Measurements from ENCODE around the gene ARAP2. TPM values are rescaled to one million over a fixed set of nuclear protein-coding genes. Genes with fewer than 3 reads are reported as not detected.

ARAP2 gene
- polyA plus RNA-seq, 1 donor (not counting 4 experiments of a cell fraction or from before 2014, with no cell fraction given), result 9.3 TPM

DNA sequence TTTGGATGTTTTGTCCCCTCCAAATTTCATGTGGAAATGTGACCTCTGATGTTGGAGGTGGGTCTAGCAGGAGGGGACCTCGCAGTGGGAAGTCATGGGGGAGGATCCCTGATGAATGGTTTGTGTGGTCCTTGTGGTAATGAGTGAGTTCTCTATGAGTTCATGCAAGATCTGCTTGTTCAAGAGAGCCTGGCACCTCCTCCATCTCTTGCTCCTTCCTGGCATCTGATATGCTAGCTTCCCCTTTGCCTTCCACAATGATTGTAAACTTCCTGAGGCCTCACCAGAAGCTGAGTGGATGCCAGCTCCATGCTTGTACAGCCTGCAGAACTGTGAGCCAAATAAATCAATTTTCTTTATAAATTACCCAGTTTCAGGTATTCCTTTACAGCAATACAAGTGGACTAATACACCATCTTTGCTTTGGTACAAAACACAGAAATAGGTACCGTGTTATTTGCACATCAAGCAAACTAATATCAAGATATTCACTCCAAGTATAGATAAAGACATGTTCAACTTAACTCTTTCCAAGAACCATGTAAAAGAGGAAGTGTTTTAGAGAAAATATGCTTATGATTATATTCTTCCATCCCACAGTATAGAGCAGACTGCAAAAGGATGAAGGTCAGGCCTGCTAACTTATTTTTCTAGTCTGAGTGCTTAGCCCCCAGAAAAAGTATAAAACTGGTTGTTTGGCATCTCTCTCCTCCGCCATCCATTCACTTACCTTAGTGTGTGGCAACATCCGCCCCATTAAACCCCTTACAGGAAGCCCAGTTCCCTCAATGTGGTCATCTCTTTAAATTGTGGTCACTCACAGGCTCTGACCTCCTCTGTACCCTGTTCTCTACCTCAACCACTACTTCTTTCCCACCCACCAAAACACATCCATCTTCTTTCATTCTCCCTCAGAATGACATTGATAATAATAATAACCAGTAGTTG, 6.7 kb downstream of the ARAP2 start:
- H2AFZ ChIP-seq (ENCODE audit: control insufficient read depth, low read length), result no peak overlapping the region
- H3K36me3 ChIP-seq (ENCODE audit: control insufficient read depth in 2 of 2, extremely low read depth in 1 of 2, insufficient read depth in 2 of 2, low read length in 2 of 2), result peaks cover 0 to 4% of the 10 kb centered on the region in 2 experiments
- H3K9me3 ChIP-seq (ENCODE audit: control insufficient read depth, low read depth, low read length), result no peaks in the 10 kb centered on the region
- no peak overlapping the region for H3K27ac ChIP-seq (ENCODE audit: control insufficient read depth, insufficient read depth, low read length)
- no peaks in the 10 kb centered on the region for H3K27me3 ChIP-seq (ENCODE audit: control insufficient read depth, extremely low read depth, insufficient read depth, low read length)
- TF ChIP-seq CTCF (optimal IDR thresholded peaks at IDR 0.05 in 1 of 3, IDR thresholded peaks at IDR 0.05 in 1 of 3, conservative IDR thresholded peaks at IDR 0.05 in 1 of 3; ENCODE audit: extremely low read depth in 1 of 3, insufficient read depth in 2 of 3, low read length in 3 of 3) (no peak), EZH2 (IDR thresholded peaks at IDR 0.05; ENCODE audit: low read length) (no peak)
- H3K9me1 ChIP-seq (ENCODE audit: control insufficient read depth, extremely low read depth, insufficient read depth, low read length), result no peaks in the 10 kb centered on the region
- DNase-seq (ENCODE audit: low read depth, low spot score) (no peak), FAIRE-seq (no peak)
- peaks cover 78% of the 10 kb centered on the region for H3K79me2 ChIP-seq (ENCODE audit: control insufficient read depth, insufficient read depth, low read length)
- peaks cover 18% of the 10 kb centered on the region for H3K4me1 ChIP-seq (ENCODE audit: control insufficient read depth, extremely low read depth, insufficient read depth, low read length)
- no peaks in the 10 kb centered on the region for H4K20me1 ChIP-seq (ENCODE audit: control insufficient read depth, extremely low read depth, insufficient read depth, low read length)
- dilution Hi-C loops (cut with MboI; ENCODE audit: extremely low pct_ligation_motif_present, low sequenced_read_pairs), result no loop called here
- no peak overlapping the region for H3K9ac ChIP-seq (ENCODE audit: control insufficient read depth, extremely low read depth, insufficient read depth, low read length)
- no peak overlapping the region for H3K4me2 ChIP-seq (ENCODE audit: control insufficient read depth, extremely low read depth, insufficient read depth, low read depth, low read length)
- H3K4me3 ChIP-seq (ENCODE audit: control insufficient read depth in 2 of 3, extremely low read depth in 1 of 3, insufficient read depth in 2 of 3, low read depth in 1 of 3, low read length in 3 of 3), result no peak overlapping the region

- DNase-seq (ENCODE audit: low read depth, low spot score) (no peak), FAIRE-seq (no peak)
- Histone ChIP-seq H3K36me3 (ENCODE audit: control insufficient read depth in 2 of 2, extremely low read depth in 1 of 2, insufficient read depth in 2 of 2, low read length in 2 of 2) (peaks cover 0 to 4% of the 10 kb centered on the region in 2 experiments), H3K4me1 (ENCODE audit: control insufficient read depth, extremely low read depth, insufficient read depth, low read length) (peaks cover 11% of the 10 kb centered on the region), H3K9me1 (ENCODE audit: control insufficient read depth, extremely low read depth, insufficient read depth, low read length) (no peaks in the 10 kb centered on the region), H3K9ac (ENCODE audit: control insufficient read depth, extremely low read depth, insufficient read depth, low read length) (no peak overlapping the region), H3K27me3 (ENCODE audit: control insufficient read depth, extremely low read depth, insufficient read depth, low read length) (no peaks in the 10 kb centered on the region), H3K9me3 (ENCODE audit: control insufficient read depth, low read depth, low read length) (no peaks in the 10 kb centered on the region), H2AFZ (ENCODE audit: control insufficient read depth, low read length) (no peak overlapping the region), H3K4me3 (ENCODE audit: control insufficient read depth in 2 of 3, extremely low read depth in 1 of 3, insufficient read depth in 2 of 3, low read depth in 1 of 3, low read length in 3 of 3) (no peak overlapping the region), H4K20me1 (ENCODE audit: control insufficient read depth, extremely low read depth, insufficient read depth, low read length) (no peaks in the 10 kb centered on the region), H3K4me2 (ENCODE audit: control insufficient read depth, extremely low read depth, insufficient read depth, low read depth, low read length) (no peak overlapping the region), H3K79me2 (ENCODE audit: control insufficient read depth, insufficient read depth, low read length) (peaks cover 69% of the 10 kb centered on the region), H3K27ac (ENCODE audit: control insufficient read depth, insufficient read depth, low read length) (no peak overlapping the region)
- TF ChIP-seq CTCF (optimal IDR thresholded peaks at IDR 0.05 in 1 of 3, IDR thresholded peaks at IDR 0.05 in 1 of 3, conservative IDR thresholded peaks at IDR 0.05 in 1 of 3; ENCODE audit: extremely low read depth in 1 of 3, insufficient read depth in 2 of 3, low read length in 3 of 3), result no peak
- TF ChIP-seq EZH2 (IDR thresholded peaks at IDR 0.05; ENCODE audit: low read length), result no peak
- dilution Hi-C loops (cut with MboI; ENCODE audit: extremely low pct_ligation_motif_present, low sequenced_read_pairs), result no loop called here
Observed at GRCh38 chr4:36236159-36236558, 8.2 kb downstream of the ARAP2 start.

Measured in keratinocyte (primary cell).